ENCODE measurements around the gene ABCB4. TPM values are rescaled to one million over a fixed set of nuclear protein-coding genes. Genes with fewer than 3 reads are reported as not detected.
"Not testable (repeated sequence)": the region's sequence is repeated elsewhere in the genome, so short reads cannot be mapped to it uniquely, and the experiment has no call there.

Gene ABCB4
- total RNA-seq, 2 donors from 2014 or later, result 4.2 to 7.4 TPM

- H3K9me3 ChIP-seq, result no peaks in the 10 kb centered on the region
- no peaks in the 10 kb centered on the region for H3K4me1 ChIP-seq
- no peaks in the 10 kb centered on the region for H3K36me3 ChIP-seq
- no peak overlapping the region for H3K4me3 ChIP-seq
- no peak for TF ChIP-seq CTCF (IDR thresholded peaks at IDR 0.05)
- H3K27me3 ChIP-seq, result no peaks in the 10 kb centered on the region
- no peak overlapping the region for H3K27ac ChIP-seq
- no peak for DNase-seq (ENCODE audit: low spot score)
Measured at GRCh38 chr7:87463982-87464381, 11.5 kb downstream of the ABCB4 start.

DNA sequence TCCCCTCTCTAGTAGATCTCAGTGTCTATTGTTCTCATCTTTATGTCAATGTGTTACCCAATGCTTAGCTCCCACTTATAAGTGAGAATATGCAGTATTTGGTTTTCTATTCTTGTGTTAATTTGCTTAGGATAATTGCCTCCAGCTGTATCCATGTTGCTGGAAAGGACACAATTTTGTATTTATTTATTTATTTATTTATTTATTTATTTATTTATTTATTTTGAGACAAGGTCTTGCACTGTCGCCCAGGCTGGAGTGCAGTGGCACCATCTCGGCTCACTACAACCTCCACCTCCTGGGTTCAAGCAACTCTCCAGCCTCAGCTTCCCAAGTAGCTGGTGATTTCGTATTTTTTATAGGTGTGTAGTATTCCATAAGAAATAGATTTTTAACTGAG lies 15.0 kb downstream of the ABCB4 start:
- not testable (repeated sequence) for H3K9me3 ChIP-seq; H3K27ac ChIP-seq; H3K4me3 ChIP-seq; DNase-seq (ENCODE audit: low spot score); H3K27me3 ChIP-seq; H3K36me3 ChIP-seq; H3K4me1 ChIP-seq

GRCh38 chr7:87459941-87460340 lies 15.5 kb downstream of the ABCB4 start:
- no peak for TF ChIP-seq CTCF (IDR thresholded peaks at IDR 0.05)
- Histone ChIP-seq H3K9me3 (no peaks in the 10 kb centered on the region), H3K27ac (no peak overlapping the region), H3K27me3 (no peaks in the 10 kb centered on the region), H3K4me1 (no peaks in the 10 kb centered on the region), H3K4me3 (no peak overlapping the region), H3K36me3 (no peaks in the 10 kb centered on the region)
- DNase-seq (ENCODE audit: low spot score), result no peak

- no peak for TF ChIP-seq CTCF (IDR thresholded peaks at IDR 0.05)
- Histone ChIP-seq H3K27ac (no peak overlapping the region), H3K9me3 (no peaks in the 10 kb centered on the region), H3K27me3 (no peaks in the 10 kb centered on the region), H3K36me3 (no peaks in the 10 kb centered on the region), H3K4me1 (no peaks in the 10 kb centered on the region), H3K4me3 (no peak overlapping the region)
- no peak for DNase-seq (ENCODE audit: low spot score)
Measured at GRCh38 chr7:87458148-87458547, 17.3 kb downstream of the ABCB4 start.

DNA sequence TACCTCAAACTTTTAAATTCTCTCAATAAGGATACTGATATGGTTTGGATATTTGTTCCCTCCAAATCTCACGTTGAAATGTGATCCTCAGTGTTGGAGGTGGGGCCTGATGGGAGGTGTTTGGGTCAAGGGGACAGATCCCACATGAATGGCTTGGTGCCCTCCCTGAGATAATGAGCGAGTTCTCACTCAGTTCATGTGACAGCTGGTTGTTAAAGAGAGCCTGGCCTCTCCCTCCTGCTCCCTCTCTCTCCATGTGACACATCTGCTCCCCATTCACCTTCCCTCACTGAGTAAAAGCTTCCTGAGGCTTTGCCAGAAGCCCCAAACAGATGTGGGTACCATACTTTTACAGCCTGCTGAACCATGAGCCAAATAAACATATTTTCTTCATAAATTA lies 19.2 kb downstream of the ABCB4 start:
- Histone ChIP-seq H3K36me3 (no peaks in the 10 kb centered on the region), H3K9me3 (no peaks in the 10 kb centered on the region), H3K27me3 (no peaks in the 10 kb centered on the region), H3K4me3 (no peak overlapping the region), H3K27ac (no peak overlapping the region), H3K4me1 (no peaks in the 10 kb centered on the region)
- no peak for TF ChIP-seq CTCF (IDR thresholded peaks at IDR 0.05)
- DNase-seq (ENCODE audit: low spot score), result no peak

- Histone ChIP-seq H3K27ac (no peak overlapping the region), H3K27me3 (no peaks in the 10 kb centered on the region), H3K9me3 (no peaks in the 10 kb centered on the region), H3K36me3 (no peaks in the 10 kb centered on the region), H3K4me1 (no peaks in the 10 kb centered on the region), H3K4me3 (no peak overlapping the region)
- no peak for DNase-seq (ENCODE audit: low spot score)
- TF ChIP-seq CTCF (IDR thresholded peaks at IDR 0.05), result no peak
Measured at GRCh38 chr7:87452279-87452678, 23.2 kb downstream of the ABCB4 start.

Data from right atrium auricular region (tissue), 2 donors.